ENCODE measurements around the gene DENND1A.

The DENND1A gene

DNA sequence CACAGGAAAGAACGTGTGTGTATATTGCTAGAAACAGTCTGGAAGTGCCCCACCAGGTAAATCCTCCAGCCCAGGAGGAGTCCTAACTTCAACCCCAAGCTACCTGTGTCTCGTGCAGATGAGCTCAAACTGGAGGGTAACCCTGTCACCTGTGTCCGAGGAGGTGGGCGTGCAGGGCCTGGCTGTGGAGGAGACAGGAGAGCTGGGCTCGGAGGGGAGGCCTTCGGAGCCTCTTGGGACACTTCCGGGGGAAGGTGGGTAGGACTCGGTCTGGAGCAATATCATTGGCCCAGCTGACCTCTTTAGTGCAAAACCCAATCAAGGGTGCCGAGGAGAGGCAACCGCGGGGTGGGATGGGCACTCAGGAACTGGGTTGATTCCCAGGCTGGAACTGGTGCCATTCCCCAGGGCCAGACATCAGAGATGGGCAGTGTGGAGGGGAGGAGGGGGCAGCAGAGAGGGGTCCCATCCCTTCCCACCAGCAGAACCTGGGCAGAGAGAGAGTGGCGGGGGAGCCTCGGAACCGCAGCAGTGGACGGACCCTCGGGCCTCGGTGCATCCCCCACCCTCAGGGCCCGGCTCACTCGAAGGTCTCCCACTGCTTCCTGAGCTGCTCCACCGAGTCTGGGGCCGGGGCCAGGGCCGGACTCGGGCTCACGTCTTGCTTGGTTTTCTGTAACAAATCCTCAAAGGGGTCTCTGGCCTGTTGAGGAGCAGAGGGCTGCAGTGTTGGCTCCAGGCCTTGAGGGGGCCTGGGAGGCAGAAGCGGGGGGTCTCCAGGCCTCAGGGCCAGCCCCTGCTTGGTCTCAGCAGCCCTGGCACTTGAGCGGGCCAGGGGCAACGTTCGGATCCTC lies 548.8 kb downstream of the DENND1A start:
- Histone ChIP-seq H2BK120ac (ENCODE audit: low read depth, low read length) (no peak overlapping the region), H3K36me3 (replicated peaks in 1 of 2; ENCODE audit: control insufficient read depth in 2 of 2, insufficient read depth in 2 of 2, low read length in 2 of 2) (peaks cover 18 to 40% of the 10 kb centered on the region in 2 donors), H3K79me1 (ENCODE audit: low read depth, low read length) (peaks cover 8% of the 10 kb centered on the region), H2AK5ac (ENCODE audit: low read depth, low read length) (peak overlapping the region; percentile 74), H3K9ac (ENCODE audit: low read depth, low read length, poor library complexity) (no peak overlapping the region), H3K4ac (ENCODE audit: low read length) (peak overlapping the region; percentile 80), H3K4me1 (ENCODE audit: control insufficient read depth in 2 of 2, insufficient read depth in 1 of 2, low read depth in 1 of 2, low read length in 2 of 2) (peaks cover 15 to 18% of the 10 kb centered on the region in 2 donors), H2AFZ (ENCODE audit: low read length) (no peak overlapping the region), H2BK15ac (ENCODE audit: low read length) (peak overlapping the region; percentile 24), H3K9me3 (replicated peaks in 1 of 2; ENCODE audit: control insufficient read depth in 2 of 2, insufficient read depth in 1 of 2, low read depth in 1 of 2, low read length in 2 of 2) (peaks cover 0 to 1% of the 10 kb centered on the region in 2 donors), H2BK12ac (ENCODE audit: low read length) (no peak overlapping the region), H3K27ac (replicated peaks; ENCODE audit: low read length) (no peak overlapping the region), H3K14ac (ENCODE audit: low read length) (no peak overlapping the region), H2BK5ac (ENCODE audit: low read length) (peak overlapping the region; percentile 75), H4K8ac (ENCODE audit: low read depth, low read length) (no peak overlapping the region), H3K18ac (ENCODE audit: low read length) (peak overlapping the region; percentile 84), H3K27me3 (ENCODE audit: control insufficient read depth in 3 of 3, insufficient read depth in 3 of 3, low read depth in 1 of 3, low read length in 3 of 3) (no peaks in the 10 kb centered on the region), H3K4me2 (ENCODE audit: insufficient read depth, low read length, poor library complexity, severe bottlenecking) (no peak overlapping the region), H3K4me3 (ENCODE audit: low read length in 2 of 2) (no peak overlapping the region), H4K91ac (ENCODE audit: low read depth, low read length, poor library complexity) (no peak overlapping the region), H3K23ac (ENCODE audit: low read depth, low read length, poor library complexity) (peak overlapping the region; percentile 90)
- no CpG with 5 or more reads among the region's 28 CpGs for WGBS, 2 donors (ENCODE audit: extremely low coverage in 2 of 2, insufficient read length in 2 of 2, insufficient replicate concordance in 1 of 2)
- no peak for DNase-seq (ENCODE audit: low spot score)

GRCh38 chr9:123378956-123379660 lies 550.8 kb downstream of the DENND1A start:
- Histone ChIP-seq H3K4ac (ENCODE audit: low read length) (no peak overlapping the region), H4K91ac (ENCODE audit: low read depth, low read length, poor library complexity) (no peak overlapping the region), H2AFZ (ENCODE audit: low read length) (no peak overlapping the region), H3K4me3 (ENCODE audit: low read length in 2 of 2) (no peak overlapping the region), H2BK120ac (ENCODE audit: low read depth, low read length) (no peak overlapping the region), H3K27me3 (ENCODE audit: control insufficient read depth in 3 of 3, insufficient read depth in 3 of 3, low read depth in 1 of 3, low read length in 3 of 3) (no peaks in the 10 kb centered on the region), H2BK12ac (ENCODE audit: low read length) (no peak overlapping the region), H2BK5ac (ENCODE audit: low read length) (no peak overlapping the region), H3K36me3 (replicated peaks in 1 of 2; ENCODE audit: control insufficient read depth in 2 of 2, insufficient read depth in 2 of 2, low read length in 2 of 2) (peaks cover 26 to 59% of the 10 kb centered on the region in 2 donors), H3K4me1 (ENCODE audit: control insufficient read depth in 2 of 2, insufficient read depth in 1 of 2, low read depth in 1 of 2, low read length in 2 of 2) (peaks cover 25 to 34% of the 10 kb centered on the region in 2 donors), H2AK5ac (ENCODE audit: low read depth, low read length) (peak overlapping the region; percentile 92), H3K14ac (ENCODE audit: low read length) (peak overlapping the region; percentile 15), H3K27ac (replicated peaks; ENCODE audit: low read length) (peak overlapping the region; percentile 22), H3K9ac (ENCODE audit: low read depth, low read length, poor library complexity) (no peak overlapping the region), H3K18ac (ENCODE audit: low read length) (peak overlapping the region; percentile 91), H3K9me3 (replicated peaks in 1 of 2; ENCODE audit: control insufficient read depth in 2 of 2, insufficient read depth in 1 of 2, low read depth in 1 of 2, low read length in 2 of 2) (no peaks in the 10 kb centered on the region), H3K79me1 (ENCODE audit: low read depth, low read length) (peaks cover 14% of the 10 kb centered on the region), H3K23ac (ENCODE audit: low read depth, low read length, poor library complexity) (peak overlapping the region; percentile 70), H2BK15ac (ENCODE audit: low read length) (no peak overlapping the region), H4K8ac (ENCODE audit: low read depth, low read length) (no peak overlapping the region), H3K4me2 (ENCODE audit: insufficient read depth, low read length, poor library complexity, severe bottlenecking) (no peak overlapping the region)
- no peak for DNase-seq (ENCODE audit: low spot score)
- no CpG with 5 or more reads among the region's 30 CpGs for WGBS, 2 donors (ENCODE audit: extremely low coverage in 2 of 2, insufficient read length in 2 of 2, insufficient replicate concordance in 1 of 2)

DNA sequence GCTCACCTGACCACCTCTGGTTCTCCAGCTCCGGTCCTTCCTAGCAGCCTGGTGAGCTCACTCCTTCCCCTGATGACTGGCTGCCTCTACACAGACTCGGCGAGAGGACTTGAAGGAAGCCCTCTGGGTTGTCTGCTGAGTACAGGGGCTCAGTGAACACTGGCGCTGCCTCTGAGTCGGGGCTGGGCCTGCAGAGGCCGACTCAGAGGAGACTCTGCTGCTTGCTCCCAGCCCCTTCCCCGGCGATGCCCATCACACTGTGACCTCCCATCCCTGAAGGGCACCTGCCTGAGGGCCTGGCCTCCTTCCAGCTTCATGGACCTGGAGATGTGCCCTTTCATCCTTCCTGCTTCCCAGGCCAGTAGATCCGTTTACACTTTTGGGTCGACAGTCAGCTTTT lies 551.9 kb downstream of the DENND1A start:
- peak overlapping the region; percentile 35 for H3K27ac ChIP-seq (replicated peaks; ENCODE audit: low read length)
- H4K8ac ChIP-seq (ENCODE audit: low read depth, low read length): no peak overlapping the region
- no peak overlapping the region for H3K4me3 ChIP-seq (ENCODE audit: low read length in 2 of 2)
- H2BK120ac ChIP-seq (ENCODE audit: low read depth, low read length): no peak overlapping the region
- H3K27me3 ChIP-seq (ENCODE audit: control insufficient read depth in 3 of 3, insufficient read depth in 3 of 3, low read depth in 1 of 3, low read length in 3 of 3): no peaks in the 10 kb centered on the region
- H2BK15ac ChIP-seq (ENCODE audit: low read length): no peak overlapping the region
- peak overlapping the region; percentile 19 for H2BK5ac ChIP-seq (ENCODE audit: low read length)
- H3K79me1 ChIP-seq (ENCODE audit: low read depth, low read length): peaks cover 20% of the 10 kb centered on the region
- H3K9ac ChIP-seq (ENCODE audit: low read depth, low read length, poor library complexity): no peak overlapping the region
- peak overlapping the region; percentile 4 for H3K4ac ChIP-seq (ENCODE audit: low read length)
- DNase-seq (ENCODE audit: low spot score): no peak
- H3K9me3 ChIP-seq (replicated peaks in 1 of 2; ENCODE audit: control insufficient read depth in 2 of 2, insufficient read depth in 1 of 2, low read depth in 1 of 2, low read length in 2 of 2): no peaks in the 10 kb centered on the region
- WGBS, 2 donors (ENCODE audit: extremely low coverage in 2 of 2, insufficient read length in 2 of 2, insufficient replicate concordance in 1 of 2): no CpG with 5 or more reads among the region's 10 CpGs
- no peak overlapping the region for H2AFZ ChIP-seq (ENCODE audit: low read length)
- H3K4me2 ChIP-seq (ENCODE audit: insufficient read depth, low read length, poor library complexity, severe bottlenecking): no peak overlapping the region
- peaks cover 24 to 65% of the 10 kb centered on the region in 2 donors for H3K36me3 ChIP-seq (replicated peaks in 1 of 2; ENCODE audit: control insufficient read depth in 2 of 2, insufficient read depth in 2 of 2, low read length in 2 of 2)
- H2BK12ac ChIP-seq (ENCODE audit: low read length): no peak overlapping the region
- no peak overlapping the region for H3K23ac ChIP-seq (ENCODE audit: low read depth, low read length, poor library complexity)
- H2AK5ac ChIP-seq (ENCODE audit: low read depth, low read length): peak overlapping the region; percentile 32
- H3K4me1 ChIP-seq (ENCODE audit: control insufficient read depth in 2 of 2, insufficient read depth in 1 of 2, low read depth in 1 of 2, low read length in 2 of 2): peaks cover 23 to 39% of the 10 kb centered on the region in 2 donors
- H3K18ac ChIP-seq (ENCODE audit: low read length): peak overlapping the region; percentile 86
- no peak overlapping the region for H4K91ac ChIP-seq (ENCODE audit: low read depth, low read length, poor library complexity)
- H3K14ac ChIP-seq (ENCODE audit: low read length): no peak overlapping the region

Measured in neuronal stem cell (in vitro differentiated cells).